ENCODE results near the gene NOTCH4.
"Not testable (repeated sequence)": the region's sequence is repeated elsewhere in the genome, so short reads cannot be mapped to it uniquely, and the experiment has no call there.

The NOTCH4 gene

DNA sequence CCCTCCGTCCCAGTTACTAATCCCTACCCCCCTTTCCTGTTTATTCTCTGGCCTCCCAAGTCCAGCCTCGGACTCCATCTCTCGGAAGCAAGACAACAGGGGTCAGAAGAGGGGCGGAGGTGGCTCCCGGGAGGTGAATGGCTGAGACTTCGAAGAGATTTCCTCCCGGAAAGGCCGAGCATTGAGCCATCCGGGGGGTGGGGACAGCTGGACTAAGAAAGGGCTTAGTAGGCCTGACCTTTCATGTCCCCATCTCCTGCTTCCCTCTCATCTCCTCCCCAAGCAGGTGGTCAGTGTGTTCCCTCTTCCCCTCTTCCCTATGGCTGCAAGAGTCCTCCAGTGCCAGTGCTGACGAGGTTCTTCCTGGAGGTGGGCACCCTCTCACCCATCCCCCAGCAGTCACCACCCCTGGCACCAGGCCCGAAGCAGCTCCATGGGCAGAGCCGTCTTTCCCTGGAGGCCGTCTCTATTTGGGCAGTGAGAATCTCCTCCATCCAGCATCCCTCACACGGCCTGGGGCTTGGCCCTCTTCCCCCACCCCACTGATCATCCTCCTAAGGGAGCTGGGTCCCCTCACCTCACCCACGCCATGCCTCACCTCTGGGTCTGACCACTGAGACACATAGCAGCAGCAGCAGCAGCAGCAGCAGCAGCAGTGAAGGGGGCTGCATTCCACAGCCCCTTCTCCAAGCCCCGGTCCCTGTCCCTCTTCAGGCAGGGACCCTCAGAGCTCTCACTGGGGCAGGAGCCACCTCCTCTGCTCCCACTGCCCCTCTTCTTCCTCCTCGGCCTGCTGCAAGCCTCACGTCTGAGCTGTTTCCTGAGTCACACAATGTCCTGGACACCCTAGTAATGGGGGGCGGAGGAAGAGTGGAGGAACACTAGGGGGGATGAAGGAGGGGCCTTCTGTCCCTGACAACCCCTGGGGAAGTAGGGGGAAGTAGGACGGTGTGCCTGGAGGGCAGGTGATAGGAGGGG, at the start of gene NOTCH4:
NOTCH4 (minus strand) TSS at position 810 of the 978 bp plus-strand sequence; CDS start at position 671, 139 bp downstream.
- DNase-seq: no peak

DNA sequence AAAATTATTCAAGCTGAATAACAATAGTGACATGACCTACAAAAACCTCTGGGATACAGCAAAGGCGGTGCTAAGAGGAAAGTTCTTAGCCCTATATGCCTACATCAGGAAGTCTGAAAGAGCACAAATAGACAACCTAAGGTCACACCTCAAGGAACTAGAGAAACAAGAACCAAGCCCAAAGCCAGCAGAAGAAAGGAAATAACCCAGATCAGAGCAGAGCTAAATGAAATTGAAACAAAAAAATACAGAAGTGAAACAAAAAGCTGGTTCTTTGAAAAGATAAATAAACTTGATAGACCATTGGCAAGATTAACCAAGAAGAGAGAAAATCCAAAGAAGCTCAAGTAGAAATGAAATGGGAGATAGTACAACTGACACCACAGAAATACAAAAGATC, 47.6 kb upstream of the NOTCH4 start:
- no peak for DNase-seq

- not testable (repeated sequence) for DNase-seq
Observed at GRCh38 chr6:32268459-32268858, 44.6 kb upstream of the NOTCH4 start.

DNA sequence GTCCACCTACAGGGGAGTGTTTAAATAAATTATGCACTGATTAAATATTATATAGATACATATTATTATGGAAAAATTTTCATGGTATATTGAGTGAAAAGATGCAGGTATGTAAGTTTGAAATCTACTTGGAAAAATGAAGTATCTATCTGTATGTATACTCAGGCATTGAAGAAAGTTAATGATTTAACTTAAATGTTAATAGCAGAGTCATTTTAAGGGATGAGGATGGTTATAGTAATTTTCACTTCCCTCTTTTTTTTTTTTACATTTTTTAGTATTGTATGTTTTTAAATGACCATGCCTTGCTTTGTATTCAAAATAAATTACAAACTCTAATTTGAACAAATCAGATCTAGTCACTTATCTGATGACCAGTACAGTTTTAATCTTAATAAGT, 43.2 kb upstream of the NOTCH4 start:
- DNase-seq: no peak

- not testable (repeated sequence) for DNase-seq
Observed at GRCh38 chr6:32257262-32257661, 33.4 kb upstream of the NOTCH4 start.

DNA sequence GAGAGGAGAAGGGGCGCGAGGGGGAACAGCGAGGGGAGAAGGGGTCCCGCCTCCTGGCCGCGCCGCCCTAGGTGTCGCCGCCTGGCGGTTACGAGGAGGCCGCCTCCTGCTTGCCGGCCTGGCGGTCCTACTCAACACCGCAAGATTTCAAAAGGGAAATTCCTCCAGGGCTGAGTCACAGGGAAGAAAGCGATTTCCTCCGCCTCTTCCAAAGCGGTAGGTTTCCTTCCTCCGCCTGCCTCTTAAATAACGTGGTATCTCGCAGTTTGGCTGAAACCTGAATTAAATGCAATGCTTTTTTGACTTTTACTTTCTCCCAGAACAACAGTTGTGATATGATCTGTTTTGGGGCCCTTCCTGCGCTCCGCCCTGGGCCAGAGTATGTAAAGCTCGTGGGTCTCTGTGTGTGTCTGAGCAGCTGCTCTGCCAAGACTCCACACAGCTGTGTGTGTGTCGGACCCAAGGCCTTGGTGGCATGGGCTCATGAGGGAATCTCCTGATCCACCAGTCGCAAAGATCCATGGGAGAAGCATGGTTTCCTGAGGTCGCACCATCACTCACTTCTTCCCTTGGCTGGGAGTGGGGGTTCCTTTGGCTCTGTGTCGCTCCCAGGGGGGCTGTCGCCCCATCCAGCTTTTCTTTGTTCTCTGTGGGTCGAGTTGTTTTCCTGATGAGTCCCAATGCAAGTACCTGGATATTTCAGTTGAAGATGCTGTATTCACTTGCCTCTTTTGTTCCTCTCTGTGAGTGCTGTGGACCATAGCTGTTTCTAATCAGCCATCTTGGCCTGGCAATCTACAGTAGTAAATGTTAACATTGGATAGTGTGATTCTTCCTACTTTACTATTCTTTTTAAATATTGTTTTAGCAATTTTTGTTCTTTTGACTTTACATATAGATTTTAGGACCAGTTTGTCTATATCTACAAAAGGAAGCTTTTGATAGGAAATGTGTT, 31.6 kb upstream of the NOTCH4 start:
- DNase-seq: peak; percentile 92

DNA sequence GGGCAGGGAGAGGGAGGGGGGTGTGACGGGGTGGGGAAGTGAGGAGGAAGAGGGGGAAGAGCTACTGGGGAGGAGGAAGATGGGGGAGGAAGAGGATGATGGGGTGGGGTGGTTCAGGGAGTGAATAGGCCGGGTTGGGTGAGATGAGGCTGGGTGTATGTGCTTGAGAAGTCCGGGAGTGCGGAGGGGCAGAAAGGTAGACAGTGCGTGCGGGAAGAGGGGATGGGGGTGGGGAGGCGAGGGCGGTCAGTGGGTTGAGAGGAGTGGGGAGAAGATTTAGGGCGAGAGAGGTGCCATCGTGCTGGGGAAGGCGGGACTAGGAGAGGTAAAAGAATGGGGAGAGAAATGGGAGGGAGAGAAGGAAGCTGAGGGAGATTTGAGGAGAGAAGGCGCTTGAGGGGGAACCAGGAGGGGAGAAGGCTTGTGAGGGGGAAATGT, 30.9 kb upstream of the NOTCH4 start:
- no peak for DNase-seq

- no peak for DNase-seq
Observed at GRCh38 chr6:32252331-32253009, 28.6 kb upstream of the NOTCH4 start.

DNA sequence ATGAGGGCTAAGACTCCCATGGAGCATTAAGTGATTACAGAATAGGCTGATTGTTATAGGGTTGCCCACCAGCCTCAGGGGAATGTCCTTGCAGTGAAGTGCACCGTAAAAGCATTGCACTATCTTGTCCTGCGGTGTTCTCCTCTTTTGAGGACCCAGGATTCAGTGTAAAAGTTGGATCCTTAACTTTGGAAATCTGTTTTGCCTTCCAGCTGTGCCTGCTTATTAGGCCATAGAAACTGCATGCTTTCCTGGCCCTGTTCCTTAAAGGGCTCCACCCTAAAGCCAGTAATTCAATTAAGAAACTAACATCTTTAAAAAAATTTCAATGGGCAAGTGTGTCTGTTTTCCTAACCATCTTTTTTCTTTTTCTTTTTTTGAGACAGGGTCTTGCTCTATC, 25.4 kb upstream of the NOTCH4 start:
- DNase-seq: no peak

DNA sequence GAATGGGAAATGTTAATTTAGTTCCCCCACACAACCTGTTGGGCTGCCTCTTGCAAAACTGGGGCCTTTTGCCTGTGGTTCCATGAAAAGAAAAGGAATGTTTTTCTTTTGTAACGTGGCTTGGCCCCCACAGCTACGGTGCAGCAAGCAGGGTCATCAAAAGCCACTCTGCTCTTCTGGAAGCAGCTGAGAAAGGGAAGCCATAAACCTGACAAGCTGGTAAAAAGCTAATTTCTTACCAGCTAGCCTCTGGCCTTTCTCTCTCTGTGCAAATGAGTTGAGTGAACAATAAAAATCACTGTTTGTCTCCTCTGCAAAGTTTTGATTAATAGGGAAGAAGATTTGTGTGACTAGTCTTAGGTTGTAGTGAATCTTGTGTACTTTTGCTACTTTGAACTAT, 23.5 kb upstream of the NOTCH4 start:
- DNase-seq: no peak

DNA sequence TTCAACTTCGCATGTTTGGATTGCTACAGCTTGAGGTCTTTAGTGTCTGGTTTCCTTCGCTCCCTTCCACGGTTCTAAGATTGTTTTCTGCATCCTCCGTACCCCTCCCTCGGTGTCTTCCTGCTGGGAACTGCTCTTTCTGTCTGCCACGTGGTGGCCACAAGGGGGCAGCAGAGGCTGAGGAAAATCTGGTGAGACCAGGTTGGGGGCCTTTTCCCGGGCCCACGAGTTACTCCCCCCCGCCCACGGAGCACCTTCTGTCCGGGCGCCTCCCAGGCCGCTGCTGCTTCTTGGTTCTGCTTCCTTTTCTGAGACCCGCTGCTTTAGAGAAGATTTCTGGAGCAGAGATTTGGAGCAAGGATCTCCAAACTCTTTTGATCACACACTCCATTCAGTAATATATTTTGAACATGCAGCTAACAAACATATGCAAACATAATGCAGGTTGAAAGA, 21.1 kb upstream of the NOTCH4 start:
- DNase-seq: peak; percentile 84

DNA sequence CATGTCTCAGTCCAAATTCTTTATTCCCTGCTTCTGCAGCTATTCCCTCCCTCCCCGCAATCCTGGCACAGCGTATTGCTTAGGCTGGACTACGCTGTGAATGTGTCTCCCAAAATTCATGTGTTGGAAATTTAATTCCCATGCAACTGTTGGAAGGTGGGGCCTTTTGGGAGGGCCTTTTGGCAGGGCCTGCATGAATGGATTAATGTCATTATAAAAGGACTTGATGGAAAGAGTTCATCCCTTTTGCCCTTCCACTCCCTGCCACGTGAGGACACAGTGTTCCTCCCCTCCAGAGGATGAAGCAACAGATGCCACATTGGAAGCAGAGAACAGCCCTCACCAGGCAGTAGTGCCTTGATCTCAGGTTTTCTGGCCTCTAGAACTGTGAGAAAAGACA, 20.4 kb upstream of the NOTCH4 start:
- no peak for DNase-seq

- DNase-seq: not testable (repeated sequence)
Observed at GRCh38 chr6:32242318-32242813, 18.5 kb upstream of the NOTCH4 start.

DNA sequence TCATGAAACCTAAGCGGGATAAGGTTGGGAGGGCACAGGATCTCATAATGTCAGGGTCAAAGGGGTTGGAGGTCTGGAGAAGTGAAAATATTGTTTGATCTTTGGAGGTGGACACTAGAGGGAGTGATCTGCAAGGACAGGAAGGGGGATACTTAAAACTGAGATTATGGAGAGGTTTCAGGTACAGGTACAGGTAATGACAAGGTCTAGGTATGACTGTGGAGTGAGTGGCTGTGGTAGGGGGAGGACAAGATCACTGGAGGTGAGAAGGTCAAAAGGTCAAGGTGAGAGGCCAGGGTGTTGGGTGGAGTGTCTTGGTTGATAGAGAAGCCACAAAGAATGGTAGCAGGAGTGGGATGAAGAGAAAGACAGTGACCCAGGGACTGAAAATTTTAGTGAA, 16.8 kb upstream of the NOTCH4 start:
- no peak for DNase-seq

DNA sequence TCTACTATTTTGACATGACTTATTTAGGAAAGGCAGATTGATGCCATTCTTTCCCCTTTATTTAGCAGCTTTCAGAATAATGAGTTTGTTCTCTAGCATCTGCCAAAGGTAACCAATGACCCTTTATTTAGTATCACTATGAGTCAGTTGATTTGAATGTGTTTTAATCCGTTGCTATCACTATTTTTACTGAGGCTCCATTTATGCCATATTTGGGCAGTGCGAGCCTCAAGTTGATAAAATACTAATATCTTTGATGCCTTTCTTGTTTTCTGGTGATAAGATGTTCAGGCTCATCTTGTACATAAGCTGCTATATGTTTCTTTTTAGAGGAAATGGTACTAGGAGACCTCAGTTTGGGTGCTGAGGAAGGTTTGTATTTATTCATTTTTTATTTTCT, 15.6 kb upstream of the NOTCH4 start:
- DNase-seq: no peak

DNA sequence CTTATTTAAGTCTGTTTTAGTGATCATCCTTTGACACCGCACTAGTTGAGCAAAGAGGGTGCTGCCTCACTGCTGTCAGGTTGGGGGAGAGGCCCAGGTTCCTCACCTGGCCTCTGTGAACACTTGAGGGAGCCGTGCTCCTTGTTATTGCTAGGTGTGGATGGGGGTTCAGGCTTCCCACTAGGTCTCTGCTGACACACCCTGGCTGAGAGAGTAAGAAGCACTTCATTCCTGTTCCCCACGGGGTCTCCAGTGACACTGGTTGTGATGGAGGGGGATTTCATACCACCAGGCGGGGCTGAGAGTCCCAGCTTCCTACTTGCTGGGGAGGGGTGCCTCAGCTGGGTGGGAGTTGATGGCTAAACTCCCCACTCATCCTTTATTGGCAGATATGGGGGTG, 11.1 kb upstream of the NOTCH4 start:
- no peak for DNase-seq

GRCh38 chr6:32226434-32226833, 2.6 kb upstream of the NOTCH4 start:
- DNase-seq: no peak

DNA sequence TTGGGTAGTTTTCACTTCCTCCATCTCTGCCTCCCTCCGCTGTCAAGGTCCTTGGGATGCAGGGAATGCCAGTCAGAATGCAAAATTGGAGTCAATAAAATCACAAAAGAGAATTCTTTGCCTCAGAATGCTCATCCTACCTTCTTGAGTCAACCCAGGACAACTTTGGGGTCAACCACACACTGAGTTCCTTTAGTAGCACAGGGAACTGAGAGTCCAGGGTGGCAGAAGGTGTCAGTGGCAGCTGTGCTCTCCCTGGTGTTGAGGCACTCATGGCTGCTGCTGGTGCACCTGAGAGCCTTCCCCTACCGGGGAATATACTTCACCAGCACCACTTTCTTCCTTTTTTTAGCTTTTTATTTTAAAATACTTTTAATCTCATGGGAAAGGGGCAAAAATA, 829 bp upstream of the NOTCH4 start:
- no peak for DNase-seq

DNA sequence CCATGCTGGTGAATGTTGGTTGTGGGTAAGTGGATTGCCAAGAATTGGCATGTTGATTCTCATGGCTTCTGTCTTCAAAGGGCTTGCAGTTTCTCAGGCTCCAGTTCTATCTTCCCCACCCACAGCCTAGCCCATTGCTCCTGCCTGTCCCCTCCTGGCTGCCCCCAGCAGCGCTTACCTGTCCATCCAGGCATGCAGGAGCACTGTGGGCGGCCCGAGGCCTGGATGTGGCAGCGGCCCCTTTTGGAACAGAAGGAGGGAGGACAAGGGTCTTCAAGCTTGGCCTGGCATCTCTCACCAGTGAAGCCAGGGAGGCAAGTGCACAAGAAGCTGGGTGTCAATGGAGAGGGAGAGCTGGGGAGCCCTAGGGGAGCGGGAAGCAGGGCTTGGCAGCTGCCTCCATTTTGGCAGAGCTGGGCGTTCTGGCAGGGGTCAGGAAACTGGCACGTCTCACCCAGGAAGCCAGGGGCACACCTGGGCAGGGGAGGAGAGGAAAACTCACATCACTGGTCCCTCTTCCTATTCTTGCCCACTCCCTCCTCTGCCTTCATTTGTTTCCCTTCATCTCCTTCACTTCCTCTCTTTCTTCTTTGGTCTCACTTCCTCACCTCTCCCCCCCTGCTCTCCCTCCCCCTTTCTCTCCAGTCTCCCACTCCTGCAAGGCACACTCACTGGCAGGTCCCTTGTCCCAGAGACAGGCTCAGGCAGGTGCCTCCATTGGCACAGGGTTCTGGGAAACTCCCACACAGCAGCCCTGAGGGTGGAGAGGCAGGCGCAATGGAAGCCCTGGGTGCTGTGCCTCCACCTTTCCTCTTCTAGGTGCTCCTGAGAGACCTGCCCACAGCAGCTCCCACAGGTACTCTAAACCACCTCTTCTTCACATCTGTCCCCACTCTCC, 1.3 kb downstream of the NOTCH4 start:
- DNase-seq: no peak

DNA sequence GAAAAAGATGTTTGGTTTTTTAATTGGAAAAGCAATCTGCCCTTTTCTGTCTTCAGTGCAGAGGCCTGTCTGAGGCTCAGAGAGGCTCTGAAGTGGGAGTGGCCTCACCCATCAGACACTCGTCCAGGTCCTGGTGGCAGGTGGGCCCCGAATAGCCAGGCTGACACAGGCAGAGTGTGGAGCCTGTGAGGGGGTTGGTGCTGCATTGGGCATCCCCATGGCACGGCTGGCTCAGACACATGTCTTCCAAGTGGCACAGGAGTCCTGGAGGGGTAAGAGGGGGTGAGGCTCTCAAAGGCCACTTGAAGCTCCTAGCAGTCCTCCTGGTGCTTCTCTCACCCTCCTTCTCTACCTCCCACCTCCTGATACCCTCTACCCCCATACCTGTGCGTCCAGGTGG, 3.8 kb downstream of the NOTCH4 start:
- no peak for DNase-seq

DNA sequence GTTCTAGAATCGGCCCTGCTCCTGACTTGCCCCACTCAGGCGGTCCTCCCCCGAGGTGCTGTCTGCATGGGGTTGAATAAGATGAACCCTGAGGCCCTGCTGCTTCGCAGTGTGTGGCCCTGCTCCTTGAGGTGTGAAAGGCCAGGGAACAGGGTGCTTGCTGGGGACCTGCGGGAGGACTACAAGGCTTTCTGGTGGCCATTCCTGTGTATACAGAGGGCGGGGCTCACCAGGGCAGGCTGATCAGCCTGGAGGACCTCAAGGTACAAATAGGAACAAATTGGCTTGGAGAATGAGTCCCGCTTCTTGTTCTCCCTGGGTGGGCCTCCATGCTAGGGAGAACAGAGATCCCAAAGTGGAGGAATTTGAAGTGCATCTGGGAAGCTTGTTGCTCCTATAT, 5.7 kb downstream of the NOTCH4 start:
- no peak for DNase-seq

DNA sequence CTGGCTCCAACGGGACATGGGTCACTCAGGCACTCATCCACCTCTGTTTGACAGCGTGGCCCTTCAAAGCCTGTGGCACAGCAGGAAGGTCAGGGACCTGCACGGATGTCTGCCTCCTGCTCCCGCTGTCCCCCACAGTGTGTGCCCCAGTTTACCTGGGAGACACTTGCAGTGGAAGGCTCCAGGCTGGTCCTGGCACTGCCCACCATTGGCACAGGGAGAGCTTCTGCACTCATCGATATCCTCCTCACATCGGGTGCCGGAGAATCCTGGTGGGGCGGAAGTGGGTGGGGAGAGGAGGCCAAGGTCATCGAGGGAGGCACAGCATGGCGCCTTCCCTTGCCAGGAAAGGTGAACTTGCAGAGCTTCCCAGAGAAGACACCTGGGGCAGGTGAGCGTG, 6.9 kb downstream of the NOTCH4 start:
- peak; percentile 33 for DNase-seq

All from islet precursor cell (in vitro differentiated cells).